Stomach (tissue), 4 donors: ENCODE measurements around the gene FCN1.

Experiments used
- POLR2A ChIP-seq, 4 donors: fragments of 450-650 bp; IDR thresholded peaks; one replicate each; pipeline ENCODE4 v1.6.1; 2016; ENCODE audit warnings: antibody characterized with exemption in 4 of 4, control low read depth in 2 of 4, mild to moderate bottlenecking in 1 of 4, moderate library complexity in 1 of 4
- TF ChIP-seq, protein P1 (sequence below), 7 experiments: fragments of 450-650 bp in 4 of 7; fragments of 200-600 bp in 3 of 7; sonication (generic) in 3 of 7; IDR thresholded peaks; one replicate each; pipeline ENCODE4 v1.5.1; 2016 to 2019; ENCODE audit warnings: antibody characterized with exemption in 7 of 7, control low read depth in 2 of 7, mild to moderate bottlenecking in 1 of 7

DNA sequence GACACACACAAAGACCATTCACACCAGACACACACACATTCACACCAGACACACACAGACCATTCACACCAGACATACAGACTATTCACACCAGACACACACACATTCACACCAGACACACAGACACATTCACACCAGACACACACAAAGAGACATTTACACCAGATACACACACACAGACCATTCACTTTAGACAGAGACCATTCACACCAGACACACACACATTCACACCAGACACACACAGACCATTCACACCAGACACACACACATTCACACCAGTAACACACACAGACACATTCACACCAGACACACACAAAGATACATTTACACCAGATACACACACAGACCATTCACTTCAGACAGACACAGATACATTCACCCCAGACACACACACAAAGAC is 29.0 kb upstream of the FCN1 start:
- no peak for TF ChIP-seq POLR2A (IDR thresholded peaks at IDR 0.05)
- TF ChIP-seq, protein P1, sequence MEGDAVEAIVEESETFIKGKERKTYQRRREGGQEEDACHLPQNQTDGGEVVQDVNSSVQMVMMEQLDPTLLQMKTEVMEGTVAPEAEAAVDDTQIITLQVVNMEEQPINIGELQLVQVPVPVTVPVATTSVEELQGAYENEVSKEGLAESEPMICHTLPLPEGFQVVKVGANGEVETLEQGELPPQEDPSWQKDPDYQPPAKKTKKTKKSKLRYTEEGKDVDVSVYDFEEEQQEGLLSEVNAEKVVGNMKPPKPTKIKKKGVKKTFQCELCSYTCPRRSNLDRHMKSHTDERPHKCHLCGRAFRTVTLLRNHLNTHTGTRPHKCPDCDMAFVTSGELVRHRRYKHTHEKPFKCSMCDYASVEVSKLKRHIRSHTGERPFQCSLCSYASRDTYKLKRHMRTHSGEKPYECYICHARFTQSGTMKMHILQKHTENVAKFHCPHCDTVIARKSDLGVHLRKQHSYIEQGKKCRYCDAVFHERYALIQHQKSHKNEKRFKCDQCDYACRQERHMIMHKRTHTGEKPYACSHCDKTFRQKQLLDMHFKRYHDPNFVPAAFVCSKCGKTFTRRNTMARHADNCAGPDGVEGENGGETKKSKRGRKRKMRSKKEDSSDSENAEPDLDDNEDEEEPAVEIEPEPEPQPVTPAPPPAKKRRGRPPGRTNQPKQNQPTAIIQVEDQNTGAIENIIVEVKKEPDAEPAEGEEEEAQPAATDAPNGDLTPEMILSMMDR (IDR thresholded peaks at IDR 0.05), result no peak
